Iris pigment epithelial cell (primary cell): ENCODE measurements around the gene TADA1.
"Not testable (repeated sequence)": the region's sequence is repeated elsewhere in the genome, so short reads cannot be mapped to it uniquely, and the experiment has no call there.

Source experiments
- DNase-seq: peaks from one replicate; pipeline ENCODE4 v3.0.0-alpha.2; 2011; ENCODE audit warnings: low read depth

The TADA1 gene

DNA sequence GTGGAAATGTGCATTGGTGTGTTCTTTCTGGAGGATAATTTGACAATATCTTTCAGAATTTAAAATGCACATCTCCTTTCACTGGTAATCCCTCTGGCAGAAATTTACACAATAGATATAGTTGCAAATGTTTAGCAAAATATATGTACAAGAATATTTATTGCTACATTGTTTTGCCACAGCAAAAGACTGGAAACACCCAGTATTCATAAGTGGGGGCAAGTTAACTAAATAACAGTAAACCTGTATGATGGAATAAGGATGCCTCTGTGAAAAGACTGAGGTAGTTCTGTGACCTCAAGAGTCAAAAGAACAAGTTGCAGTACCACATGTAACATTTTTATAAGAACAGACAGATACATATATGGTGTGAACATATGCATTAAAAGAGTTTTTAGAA is 13.7 kb upstream of the TADA1 start:
- DNase-seq = no peak

DNA sequence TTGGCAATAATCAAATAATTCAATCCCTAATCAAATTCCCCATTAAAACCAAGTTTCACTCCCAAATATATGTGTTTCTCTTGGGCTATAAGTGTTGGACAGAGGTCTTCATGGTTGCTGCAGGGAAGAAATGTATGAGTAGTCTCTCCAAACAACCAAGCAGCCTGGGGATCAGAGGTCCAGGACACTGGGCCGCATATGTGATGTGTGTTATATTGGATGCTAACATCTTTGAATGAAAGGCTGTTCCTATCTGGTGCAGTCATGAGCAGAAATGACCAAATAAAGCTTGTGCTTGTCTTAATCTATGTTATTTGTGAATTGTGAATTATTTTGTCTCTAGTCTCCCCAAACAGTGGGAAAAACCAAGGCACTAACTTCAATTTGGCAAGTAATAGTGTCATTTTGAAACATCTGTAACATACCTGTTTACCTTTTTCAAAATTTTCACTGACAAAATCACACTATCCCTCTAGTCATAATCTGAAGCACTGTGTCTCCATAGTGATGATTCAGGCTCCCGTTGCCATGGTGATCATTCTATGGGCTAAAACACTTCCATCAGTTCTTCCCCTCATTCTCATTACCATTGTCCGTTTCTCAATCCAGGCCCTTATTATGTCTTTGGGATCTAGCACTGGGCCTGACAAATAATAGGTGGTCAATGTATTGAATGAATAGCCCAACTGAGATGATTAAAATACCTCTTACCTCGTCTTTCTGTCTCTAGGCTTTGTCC is 12.5 kb upstream of the TADA1 start:
- DNase-seq = no peak

DNA sequence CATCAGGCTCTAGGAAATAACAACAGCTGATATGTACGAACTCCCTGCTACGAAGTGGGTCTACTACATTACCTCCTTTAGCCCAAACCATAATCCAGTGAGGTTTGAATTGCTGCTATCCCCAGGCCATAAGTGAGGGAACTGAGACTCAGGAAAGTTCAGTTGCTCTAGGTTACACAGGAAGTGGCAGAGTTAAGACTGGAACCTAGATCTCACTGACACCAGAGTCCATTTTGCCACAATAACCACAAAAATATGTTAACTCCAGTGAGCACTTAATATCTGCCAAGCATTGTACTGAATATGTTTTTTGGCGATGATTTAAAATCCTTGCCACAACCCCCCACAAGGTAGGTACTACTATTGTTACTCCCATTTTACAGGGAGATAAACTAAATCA is 8.9 kb upstream of the TADA1 start:
- no peak for DNase-seq

DNA sequence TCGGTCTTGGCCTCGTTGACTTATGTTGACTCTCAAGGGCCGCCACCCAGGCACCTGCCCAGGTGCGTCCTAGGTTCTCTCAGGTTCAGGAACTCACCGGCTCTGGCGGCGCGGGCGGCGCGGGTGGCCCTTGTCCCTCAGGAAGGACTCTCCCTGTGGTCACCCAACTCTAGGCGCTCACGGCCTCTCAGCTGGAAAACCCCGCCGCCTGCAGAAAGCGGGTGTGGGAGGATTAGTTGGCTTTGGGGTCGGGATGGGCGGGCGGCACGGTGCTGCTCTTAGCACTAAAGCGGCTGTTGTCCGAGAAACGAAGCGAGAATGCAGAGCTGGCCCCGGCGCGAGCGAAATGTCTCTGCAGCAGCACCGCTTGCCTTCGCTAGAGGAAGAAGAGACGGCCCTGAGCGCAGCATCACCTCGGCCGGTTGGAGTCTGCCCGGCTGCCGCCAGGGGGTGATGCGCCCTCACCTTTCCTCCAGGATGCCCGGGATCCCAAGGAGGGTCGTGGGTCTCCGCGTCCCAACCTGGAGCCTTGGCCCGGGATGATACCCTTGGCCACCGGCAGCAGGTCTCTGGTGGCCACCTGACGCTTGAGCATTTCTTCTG is 8.1 kb upstream of the TADA1 start:
- DNase-seq = peak; percentile 22

DNA sequence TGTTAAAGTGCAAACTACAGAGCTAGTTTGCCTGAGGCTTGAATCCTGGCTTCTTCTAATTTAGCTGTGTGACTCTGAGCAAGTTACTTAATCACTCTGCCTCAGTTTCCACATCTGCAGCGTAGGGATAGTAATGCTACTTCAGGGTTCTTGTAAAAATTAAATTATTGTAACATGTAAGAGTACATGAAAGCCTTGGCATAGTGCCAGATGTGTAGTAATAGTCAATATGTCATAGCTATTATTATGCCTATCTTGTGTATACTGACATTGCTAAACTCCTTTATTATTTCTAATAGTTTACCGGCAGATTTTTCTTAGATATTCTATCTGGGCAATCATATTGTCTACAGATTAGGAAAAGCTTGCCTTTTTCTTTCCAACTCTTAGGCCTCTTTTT is 6.8 kb upstream of the TADA1 start:
- no peak for DNase-seq

DNA sequence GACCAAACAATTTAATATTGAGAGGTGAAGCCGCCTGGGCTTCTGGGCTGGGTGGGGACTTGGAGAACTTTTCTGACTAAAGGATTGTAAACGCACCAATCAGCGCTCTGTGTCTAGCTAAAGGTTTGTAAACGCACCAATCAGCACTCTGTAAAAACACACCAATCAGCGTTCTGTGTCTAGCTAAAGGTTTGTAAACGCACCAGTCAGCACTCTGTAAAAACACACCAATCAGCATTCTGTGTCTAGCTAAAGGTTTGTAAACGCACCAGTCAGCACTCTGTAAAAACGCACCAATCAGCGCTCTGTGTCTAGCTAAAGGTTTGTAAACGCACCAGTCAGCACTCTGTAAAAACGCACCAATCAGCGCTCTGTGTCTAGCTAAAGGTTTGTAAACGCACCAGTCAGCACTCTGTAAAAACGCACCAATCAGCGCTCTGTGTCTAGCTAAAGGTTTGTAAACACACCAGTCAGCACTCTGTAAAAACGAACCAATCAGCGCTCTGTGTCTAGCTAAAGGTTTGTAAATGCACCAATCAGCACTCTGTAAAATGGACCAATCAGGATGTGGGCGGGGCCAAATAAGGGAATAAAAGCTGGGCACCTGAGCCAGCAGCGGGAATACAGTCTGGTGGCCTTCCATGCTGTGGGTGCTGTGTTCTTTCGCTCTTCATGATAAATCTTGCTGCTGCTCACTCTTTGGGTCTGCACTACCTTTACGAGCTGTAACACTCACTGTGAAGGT is 2.3 kb upstream of the TADA1 start:
- not testable (repeated sequence) for DNase-seq

DNA sequence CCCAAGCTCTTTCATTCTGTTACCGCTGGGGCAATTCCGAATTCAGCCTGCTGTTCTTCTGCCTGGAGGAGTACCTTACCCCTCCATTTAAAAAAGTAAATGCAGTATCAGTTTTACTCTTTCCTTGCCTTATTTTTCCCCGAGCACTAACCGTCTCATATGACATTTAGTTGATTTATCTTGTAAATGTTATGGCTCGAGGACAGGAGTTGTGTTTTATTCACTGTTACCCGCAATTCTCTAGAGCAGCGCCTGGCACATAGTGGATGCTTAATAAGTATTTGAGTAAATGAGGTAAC is 425 bp upstream of the TADA1 start:
- no peak for DNase-seq

DNA sequence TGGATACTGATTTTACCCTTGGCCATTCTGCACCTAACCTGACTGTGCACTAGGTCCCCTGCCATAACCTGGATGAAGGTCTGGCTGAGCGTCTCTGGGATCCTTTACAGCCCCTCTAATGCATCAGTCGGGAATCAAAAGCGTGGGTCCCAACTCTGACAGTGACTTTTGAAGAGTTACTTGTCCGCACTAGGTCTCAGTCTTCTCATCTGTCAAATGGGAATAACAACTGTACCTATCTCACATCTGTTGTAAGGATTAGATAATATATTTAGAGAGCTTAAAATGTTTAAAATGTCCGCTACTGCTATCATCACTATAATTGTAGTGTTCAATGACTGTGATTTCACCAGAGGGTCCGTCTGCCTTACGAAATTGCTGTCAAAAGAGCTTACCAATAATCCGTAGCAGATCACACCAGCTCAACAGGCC is 746 bp downstream of the TADA1 start:
- no peak for DNase-seq

DNA sequence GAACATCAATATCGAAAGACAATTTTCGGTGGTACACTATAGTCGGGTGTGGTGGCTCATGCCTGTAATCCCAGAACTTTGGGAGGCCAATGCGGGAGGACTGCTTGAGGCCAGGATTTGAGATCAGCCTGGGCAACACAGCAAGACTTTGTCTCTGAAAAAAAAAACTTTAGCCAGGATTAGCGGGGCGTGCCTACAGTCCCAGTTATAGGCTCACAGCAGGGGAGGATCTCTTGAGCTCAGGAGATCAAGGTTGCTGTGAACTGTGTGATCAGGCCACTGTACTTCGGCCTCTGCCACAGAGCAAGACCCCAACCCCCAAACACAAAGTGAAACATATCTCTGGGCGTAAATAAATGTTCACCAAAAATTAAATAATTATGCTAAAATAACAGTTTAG is 1.6 kb downstream of the TADA1 start:
- DNase-seq = no peak

DNA sequence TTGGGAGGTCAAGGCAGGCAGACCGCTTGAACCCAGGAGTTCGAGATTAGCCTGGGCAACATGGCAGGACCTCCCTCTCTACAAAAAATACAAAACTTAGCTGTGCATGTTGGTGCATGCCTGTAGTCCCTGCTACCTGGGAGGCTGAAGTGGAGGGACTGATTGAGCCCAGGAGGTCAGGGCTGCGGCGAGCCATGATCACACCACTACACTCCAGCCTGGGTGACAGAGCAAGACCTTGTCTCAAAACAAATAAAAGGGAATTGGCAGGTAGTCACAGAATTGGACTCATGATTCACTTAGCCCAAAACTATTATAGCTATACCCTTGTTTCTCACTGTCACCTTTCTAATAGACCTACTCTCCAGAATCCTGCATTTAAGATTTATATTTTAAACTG is 5.5 kb downstream of the TADA1 start:
- no peak for DNase-seq

DNA sequence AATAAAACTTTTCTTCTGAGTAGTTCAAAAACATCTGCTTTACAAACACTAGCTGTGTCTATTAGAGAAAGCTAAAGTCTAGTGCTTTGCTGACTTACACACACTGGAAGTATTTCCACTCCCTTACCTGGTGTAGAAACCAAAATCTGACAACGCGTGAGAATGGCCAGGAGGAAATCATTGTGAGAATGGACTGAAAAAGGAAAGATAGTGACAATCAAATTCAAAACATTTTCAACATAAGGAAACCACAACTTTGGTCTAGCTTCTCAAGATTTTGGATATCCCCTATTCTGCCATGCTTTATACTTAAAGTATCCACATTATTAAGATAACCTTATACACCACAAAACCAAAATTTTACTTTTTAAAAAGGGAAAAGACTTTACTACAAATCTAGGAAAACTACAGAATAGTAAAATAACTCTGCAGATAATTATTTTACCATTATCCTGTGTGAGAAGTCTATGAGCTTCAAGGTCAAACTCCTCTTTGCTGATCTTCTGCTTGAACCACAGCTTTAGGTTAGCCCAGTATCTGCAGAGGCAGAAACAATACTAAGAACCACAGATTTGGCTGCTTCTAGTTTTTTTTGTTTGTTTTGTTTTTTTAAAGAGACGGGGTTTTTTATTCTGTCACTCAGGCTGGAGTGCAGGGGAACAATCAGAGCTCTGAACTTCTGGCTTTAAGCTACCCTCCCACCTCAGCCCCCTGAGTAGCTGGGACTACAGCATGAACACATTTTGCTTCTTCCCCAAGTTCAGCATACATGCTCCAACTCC is 6.6 kb downstream of the TADA1 start:
- DNase-seq = no peak

DNA sequence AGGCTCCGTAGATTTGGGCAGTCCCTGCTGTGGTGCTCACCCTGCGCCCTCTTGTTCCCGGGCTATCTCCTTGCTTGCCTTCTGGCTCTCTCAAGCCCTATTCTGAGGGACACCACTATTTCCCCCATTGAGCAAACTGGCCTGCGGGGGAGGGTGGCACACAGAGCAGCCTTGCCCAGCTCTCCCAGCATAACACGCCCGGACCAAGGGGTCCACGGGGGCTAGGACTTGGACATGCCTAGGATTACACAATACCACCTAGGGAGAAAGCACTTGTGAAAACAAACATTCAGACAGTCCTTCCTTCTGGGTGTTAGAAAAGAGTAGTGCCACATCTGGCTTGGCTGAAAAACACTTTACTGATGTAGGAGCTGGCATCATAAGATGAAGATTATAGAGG is 7.4 kb downstream of the TADA1 start:
- no peak for DNase-seq

DNA sequence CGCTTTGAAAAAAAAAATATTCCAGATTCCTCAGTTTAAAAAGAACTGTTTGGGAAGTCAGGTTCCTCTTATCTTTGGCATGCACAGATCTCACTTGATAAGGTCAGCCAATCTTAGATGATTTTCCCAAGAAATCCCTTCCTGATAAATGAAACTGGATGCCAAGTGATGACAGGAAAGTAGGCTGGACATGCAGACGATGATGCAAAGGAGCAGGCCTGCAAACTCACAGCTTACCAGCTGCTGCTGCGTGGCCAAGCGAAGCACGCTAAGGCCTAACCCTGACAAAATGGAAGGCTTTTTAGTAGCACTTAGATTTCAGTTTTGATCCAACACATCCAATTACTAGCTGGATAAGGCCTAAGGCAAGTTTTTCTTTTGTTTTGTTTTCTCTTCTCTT is 10.1 kb downstream of the TADA1 start:
- DNase-seq = peak; percentile 13

DNA sequence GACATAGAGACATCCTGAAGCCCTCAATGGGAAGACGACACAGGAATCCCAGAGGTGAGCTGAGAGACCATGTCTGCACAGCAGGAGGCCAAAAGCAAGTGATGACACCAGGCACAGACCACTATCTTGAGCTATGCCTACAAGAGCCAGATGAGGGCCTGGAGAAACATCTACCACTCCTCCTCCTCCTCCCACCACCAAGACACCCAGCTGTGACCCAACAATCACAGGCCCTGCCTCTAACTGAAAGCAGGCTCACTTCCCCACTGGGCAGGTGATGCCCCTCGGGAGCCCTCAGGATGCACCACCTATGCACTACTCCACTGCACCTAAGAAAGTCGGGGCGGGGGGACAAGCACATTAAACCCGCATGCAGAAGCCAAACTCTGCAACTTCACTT is 16.5 kb downstream of the TADA1 start:
- DNase-seq = no peak

DNA sequence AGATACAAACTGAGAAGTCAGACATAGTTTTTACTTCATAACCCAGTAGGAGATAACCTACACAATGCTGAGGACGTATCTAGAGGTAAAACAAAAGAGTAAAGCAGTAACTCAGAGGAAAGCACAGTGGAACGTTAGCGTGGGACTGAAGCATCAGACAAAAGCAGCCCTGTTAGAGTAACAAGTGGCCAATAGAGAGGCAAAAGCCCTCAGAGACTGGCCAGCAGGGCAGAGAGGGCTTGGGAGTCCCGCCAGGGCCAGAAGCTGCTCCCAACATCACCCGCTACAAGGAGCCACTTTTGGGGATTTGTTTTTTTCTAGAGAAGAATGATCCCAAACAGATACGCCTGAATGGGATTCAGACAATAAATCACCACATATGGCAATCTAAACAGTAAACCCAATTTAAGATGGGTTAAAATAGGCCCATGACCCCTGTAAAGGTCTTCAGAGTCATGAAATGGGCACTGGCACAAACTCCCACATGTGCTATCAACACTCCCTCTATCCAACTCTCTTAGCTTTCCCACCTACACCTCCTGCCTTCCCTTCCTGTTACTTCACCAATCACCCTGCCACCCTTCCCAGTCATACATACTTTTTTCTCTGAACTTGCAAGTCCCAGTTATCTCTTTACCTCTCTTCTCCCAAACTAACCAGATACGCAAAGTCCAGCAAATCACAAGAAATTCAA is 17.2 kb downstream of the TADA1 start:
- DNase-seq = no peak

DNA sequence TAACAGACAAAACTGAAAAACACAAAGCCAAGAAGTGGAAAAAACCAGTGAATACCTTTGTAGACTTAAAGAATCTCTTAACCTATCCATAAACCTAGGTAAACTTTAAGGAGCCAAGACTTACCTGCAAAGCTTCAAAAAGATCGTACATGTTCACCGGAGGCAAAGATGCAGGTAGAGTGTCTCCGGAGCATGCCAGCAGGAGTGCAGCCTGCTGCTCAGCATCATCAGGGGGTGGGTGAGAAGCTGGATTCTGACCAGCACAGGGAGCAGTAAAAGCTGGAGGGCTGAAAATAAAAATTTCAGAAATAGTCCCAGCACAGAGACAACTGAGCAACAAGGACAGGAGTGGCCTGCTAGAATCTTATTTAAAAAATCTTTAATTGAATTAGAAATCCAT is 18.1 kb downstream of the TADA1 start:
- no peak for DNase-seq

DNA sequence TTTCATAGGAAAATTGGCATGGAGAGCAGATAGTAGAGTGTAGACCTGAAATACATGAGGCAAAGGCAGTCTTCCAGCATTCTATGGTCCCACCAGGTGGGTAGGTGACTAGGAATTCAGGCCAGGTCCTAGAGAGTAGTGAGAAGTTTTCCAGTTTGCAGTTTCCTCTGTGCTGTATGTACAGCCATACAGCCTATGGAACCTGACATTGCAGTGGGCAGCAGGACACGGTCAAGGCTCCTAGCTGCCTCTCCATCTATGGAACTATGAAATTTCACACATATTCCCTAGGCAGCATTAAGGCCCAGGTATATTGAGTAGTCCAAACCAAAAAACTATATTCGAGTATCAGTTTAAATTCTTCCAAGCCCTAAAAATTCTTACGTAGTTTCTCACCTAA is 20.5 kb downstream of the TADA1 start:
- DNase-seq = no peak

DNA sequence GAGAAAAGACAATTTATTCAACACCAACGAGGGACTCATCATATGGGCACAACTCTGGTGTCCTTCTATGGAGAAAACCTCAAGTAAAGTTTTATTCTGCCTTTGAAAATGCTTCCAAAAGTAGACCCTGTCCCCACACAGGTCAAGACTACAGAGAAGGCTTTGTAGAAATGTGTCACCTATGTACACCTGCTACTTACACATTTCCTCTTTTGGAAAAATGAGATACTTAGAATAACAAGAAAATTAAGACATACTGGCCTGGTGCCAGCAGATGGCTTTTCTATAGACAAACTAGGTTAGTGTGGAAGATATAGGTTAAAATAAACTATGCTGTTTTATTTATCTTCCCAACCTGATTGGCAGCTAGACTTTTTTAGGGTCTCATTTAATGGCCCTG is 23.1 kb downstream of the TADA1 start:
- DNase-seq = no peak

DNA sequence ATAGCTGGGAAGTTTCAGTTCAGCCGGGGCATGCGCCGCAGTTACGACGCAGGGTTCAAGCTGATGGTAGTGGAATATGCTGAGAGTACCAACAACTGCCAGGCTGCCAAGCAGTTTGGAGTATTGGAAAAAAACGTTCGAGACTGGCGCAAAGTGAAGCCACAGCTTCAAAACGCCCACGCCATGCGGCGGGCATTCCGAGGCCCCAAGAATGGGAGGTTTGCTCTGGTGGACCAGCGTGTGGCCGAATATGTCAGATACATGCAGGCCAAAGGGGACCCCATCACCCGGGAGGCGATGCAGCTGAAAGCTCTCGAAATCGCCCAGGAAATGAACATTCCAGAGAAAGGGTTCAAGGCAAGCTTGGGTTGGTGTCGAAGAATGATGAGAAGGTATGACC is 26.9 kb downstream of the TADA1 start:
- DNase-seq = no peak

DNA sequence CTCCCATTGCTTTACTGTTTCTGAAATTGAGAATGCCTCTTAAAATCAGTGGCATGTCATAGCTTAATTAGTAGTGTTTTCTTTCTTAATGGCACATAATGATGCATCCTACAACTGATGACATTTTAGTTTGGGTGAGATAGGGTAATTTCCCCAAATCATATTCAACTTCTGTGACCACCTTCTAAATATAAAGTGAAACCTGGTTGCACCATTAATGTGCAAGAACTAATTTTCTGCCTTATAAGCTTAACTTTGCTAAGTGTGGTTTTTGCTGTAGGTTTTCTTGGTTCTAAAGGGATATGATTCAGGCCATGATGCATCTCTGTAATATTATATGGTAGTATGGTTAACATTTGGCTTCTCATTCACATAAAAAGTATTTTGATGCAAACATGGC is 27.9 kb downstream of the TADA1 start:
- no peak for DNase-seq

DNA sequence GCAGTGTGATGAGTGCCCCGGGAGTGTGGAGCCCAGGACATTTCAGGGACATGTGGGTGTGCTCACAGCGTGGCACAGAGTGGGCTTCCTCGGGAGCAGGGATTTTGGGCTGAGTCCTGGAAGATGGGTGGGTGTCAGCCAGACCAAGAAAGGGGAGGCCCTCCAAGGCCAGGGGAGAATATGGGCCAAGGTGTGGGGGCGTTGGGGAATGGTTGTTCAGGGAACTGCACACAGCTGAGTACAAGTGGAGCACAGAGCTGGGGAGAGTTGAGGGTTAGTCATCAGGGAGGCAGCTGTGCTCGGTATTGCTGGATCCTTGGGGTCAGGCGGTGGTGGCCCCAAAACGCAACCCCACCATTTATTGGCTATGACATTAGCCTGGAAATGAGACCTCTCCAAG is 31.3 kb downstream of the TADA1 start:
- DNase-seq = peak; percentile 53
